GM15510 (cell line): ENCODE results near the gene KCNJ4.

Experiments used
- POLR2A ChIP-seq: IDR thresholded peaks from 3 replicates; pipeline ENCODE4 v1.6.1; 2011; ENCODE audit warnings: borderline replicate concordance; ENCODE audit not compliant: insufficient read length; ENCODE audit errors: extremely low read depth

The KCNJ4 gene

DNA sequence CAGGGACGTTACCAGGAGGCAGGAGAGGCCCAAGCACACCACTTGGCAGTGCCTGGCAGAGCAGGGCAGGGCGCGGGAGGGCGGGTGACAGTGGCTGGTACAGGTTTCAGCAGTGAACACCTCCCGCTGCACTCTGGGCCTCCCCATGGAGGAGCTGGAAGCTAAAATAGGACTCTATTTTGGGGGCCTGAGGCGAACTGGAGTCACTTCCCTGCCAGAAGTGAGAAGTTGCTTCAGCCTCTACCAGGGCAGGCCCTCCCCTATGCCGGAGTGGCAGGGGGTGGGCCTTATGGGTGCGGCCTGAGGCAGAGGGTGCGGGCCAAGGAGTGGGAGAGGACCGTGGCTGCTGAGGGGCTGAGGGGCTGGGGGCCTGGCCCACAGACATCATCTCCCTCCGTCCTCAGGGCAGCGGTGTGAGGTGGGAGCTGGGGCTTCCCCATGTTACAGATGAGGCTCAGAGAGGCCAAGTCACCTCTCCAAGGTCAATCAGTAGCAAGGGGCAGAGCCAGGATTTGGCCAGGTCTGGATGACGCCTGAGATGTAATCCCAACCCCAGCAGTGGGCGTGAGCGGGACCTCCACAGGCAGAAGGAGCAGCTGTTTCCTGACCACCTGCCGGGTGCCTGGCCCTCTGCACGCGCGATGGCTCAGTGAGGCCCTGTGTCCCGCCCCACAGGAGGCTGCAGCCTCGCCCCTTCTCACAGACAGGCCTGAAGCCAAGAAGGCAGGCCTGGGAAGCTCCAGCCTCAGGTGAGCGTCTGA, 39.3 kb downstream of the KCNJ4 start:
- TF ChIP-seq POLR2A, result no peak

DNA sequence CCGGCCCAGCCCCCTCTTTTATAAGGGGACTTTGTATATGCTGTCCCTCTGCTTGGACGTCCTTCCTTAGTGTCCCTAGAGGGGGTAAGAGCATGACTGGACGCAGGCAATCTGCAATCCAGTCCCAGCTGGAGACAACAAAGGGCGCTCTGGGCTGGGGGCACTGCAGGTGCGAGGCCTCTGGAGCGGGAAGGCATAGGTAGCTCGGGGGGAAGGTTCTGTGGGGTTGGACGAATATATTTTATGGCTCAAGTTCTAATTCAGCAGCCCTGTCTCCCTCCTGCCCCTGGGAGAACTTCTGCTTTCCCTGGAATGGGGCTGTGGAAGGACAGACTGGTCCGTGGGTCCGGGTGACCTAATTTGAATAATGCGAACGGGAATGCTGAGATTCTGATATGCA, 40.0 kb downstream of the KCNJ4 start:
- no peak for TF ChIP-seq POLR2A

DNA sequence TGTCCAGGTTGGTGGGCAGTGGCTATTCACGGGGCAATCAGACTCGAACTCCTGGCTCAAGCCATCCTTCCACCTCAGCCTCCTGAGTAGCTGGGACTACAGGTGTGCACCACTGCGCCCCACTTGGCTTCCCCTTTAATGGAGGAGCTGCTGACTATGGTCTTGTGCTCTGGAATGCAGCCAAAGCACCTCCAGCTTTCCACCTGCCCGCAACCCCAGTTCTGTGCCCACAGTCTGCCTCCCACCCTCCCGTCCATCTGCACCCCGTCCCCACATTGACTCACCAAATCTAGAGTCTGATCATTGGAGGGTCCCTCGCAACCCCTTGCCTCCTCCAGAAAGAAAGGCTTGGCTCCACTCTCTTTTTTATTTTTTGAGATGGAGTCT, 41.0 kb downstream of the KCNJ4 start:
- TF ChIP-seq POLR2A, result no peak

DNA sequence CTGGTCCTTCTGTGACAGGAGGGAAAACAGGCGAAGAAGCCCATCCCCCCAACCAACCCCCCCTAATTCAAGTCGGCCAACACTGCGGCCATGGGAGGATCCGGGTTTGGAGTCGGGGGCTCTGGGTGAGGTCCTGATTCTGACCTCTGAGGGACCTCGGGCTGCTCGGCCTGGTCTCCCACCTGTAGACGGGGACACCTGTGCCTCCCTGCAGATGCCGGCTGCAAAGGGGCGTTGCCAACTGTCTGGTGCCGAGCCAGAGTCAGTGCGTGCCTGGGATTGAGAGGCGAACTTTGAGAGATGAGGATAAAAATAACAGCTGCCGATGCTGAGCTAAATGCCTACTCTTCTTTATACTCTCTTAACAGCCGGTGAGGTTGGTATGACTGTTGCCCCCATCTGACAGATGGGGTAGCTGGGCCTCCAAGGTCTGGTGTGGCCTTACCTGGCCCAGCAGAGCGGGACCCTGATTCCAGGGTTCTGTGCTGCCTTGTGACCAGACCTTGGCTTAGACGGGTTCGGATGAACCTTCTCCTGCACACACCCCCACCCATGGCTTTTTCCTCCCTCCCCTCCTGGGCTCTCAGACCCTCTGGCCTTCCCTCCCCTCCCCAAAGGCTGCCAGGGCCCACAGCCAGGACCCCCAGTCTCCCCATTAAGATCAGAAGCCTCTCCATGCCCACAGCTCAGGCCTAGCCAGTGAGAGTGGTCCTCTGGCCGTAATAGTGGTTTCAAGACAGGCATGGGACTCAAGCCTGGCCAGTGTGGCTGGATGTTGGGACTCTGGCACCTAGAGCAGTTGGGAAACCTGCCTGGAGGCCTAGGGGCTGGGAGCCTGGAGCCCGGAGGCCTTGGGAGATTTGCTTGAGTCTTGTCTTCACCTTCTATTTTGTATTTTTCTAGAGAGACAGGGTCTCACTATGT, 41.7 kb downstream of the KCNJ4 start:
- TF ChIP-seq POLR2A, result no peak

DNA sequence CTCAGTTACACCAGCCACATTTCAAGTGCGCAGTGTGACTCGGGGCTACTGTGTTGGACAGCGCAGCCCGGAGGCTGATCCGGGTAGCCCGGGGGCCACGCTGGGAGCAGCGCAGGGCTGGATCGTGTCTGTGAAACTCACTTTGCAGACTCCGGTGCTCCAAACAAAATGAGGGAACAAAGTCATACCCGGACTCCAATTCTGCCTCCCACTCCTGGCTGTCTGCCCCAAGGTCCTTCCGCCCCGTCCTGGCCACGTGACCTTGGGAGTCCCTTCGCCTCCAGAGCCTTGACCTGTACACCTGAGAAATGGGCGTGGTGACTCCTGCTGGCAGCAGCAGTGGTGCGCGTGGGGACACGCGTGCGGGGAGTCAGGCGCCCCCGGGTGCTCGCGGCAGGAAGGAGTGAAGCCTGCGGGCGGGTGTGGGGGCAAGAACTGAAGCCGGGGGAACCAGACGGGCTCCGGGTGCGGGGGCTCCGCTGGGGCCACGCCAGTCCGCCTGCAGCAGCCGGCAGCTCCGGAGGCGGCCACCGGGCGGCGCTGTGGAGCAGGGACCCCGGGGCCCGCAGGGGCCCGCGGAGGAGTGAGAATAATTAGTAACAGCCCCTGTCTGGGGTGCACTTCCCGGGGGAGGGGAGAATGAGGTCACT, 42.4 kb downstream of the KCNJ4 start:
- TF ChIP-seq POLR2A, result no peak

DNA sequence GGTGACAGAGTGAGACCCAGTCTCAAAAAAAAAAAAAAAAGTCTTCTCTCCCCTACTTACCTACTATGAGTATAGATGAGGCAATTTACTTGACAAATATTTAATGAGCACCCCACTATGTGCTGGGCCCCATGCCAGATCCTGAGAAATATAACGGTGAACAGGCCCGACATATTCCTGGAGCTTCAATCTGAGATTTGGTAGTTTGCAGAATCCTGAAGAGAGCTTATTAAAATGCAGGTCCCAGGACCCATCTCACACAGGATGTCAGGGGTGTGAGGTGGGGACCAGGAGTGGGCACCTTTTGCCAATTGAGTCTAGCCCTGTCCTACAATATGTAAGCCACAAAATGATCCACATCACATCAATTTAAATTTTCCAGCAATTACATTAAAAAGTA, 44.0 kb downstream of the KCNJ4 start:
- no peak for TF ChIP-seq POLR2A

DNA sequence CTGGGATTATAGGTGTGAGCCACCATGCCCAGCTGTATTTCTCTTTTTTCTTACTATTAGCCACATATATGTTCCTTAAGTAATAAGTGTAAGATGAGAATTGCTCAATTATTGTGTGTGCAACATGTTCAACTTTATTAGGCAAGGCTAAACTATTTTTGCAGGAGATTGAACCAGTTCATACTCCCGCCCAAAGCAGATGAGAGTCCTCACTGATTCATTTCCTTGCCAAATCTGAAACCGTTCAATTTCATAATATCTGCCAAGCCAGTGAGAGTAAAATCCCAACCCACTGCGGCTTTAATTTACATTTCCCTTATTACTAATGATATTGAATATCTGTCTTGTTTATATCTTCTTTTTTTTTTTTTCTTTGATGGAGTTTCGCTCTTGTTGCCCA, 48.4 kb downstream of the KCNJ4 start:
- no peak for TF ChIP-seq POLR2A

DNA sequence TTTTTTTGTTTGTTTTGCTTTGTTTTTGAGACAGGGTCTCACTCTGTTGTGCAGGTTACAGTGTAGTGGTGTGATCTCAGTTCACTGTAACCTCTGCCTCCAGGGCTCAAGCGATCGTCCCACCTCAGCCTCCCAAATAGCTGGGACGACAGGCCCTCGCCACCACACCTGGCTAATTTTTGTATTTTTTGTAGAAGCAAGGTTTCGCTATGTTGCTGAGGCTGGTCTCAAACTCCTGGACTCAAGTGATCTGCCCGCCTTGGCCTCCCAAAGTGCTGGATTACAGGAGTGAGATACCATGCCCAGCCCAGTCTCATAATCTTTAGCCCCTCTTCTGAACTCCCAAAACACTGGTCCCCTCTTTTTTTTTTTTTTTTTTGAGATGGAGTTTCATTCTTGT, 50.6 kb downstream of the KCNJ4 start:
- TF ChIP-seq POLR2A, result no peak

DNA sequence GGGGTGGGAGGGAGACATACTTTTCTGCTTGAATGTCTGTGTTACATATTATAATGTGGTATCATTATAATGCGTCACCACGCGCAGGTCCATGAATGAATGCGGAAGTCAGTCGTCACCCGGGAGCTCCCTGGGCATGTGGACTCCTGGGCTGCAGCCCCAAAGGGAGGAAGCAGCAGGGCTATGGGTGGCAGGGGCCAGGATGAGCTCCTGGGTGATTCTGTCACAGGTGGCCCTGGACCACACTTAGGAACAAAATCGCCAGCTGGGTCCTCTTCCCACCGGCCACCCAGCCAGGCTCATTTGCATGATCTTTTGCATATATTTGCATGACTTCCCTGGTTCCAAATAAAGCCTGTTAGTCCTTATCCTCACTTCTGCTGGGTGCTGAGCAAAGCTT, 51.2 kb downstream of the KCNJ4 start:
- TF ChIP-seq POLR2A, result no peak

DNA sequence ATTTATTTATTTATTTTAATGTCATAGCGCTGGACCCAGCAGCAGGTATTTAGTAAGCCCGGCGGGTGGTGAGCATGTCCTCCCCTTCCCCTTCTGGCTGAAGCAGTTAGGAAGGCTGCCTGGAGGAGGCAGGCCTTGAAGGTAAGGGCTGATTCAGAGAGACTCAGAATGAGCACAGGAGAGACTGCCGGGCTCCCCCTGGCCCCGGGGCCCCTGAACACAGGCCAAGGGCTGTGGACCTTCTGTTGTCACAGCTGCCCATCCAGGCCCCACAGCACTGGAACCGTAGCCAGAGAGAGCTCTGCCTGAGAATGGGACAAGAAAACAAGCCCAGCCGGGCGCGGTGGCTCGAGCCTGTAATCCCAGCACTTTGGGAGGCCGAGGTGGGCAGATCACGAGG, 52.8 kb downstream of the KCNJ4 start:
- TF ChIP-seq POLR2A, result no peak

DNA sequence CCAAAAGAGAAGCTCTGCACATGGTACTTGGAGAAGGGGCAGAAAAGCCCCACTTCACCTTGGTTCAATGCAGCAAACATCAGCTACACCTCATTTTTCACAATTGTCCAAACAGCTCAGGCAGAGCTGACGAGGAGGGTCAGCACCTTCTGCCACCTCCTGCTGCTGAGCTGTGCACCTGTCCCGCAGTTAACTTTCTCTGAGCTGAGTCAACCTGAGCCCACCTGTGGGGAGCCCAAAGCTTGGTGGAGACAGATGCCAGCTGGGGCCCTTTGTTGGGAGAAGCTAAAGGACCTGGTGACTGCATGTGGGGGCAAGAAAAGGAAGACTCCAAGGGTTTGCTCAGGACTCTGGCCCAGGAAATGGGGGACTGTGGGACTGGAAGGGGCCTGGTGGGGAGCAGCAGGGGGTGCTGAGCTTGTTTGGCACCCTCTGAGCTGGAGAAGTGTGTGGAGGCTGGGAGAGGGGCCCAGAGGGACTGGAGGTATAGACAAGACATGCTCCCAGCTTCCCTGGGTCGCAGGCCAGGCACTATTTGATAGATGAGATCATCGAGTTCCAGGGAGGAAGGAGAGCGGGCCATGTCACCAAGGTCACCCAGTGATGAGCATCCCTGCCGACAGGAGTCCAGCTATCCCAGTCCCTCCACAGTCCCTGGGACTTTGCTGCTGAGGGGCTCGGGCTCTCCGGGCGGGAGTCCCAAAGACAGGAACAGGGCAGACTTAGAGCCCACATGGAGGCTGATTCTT, 53.5 kb downstream of the KCNJ4 start:
- TF ChIP-seq POLR2A, result no peak

DNA sequence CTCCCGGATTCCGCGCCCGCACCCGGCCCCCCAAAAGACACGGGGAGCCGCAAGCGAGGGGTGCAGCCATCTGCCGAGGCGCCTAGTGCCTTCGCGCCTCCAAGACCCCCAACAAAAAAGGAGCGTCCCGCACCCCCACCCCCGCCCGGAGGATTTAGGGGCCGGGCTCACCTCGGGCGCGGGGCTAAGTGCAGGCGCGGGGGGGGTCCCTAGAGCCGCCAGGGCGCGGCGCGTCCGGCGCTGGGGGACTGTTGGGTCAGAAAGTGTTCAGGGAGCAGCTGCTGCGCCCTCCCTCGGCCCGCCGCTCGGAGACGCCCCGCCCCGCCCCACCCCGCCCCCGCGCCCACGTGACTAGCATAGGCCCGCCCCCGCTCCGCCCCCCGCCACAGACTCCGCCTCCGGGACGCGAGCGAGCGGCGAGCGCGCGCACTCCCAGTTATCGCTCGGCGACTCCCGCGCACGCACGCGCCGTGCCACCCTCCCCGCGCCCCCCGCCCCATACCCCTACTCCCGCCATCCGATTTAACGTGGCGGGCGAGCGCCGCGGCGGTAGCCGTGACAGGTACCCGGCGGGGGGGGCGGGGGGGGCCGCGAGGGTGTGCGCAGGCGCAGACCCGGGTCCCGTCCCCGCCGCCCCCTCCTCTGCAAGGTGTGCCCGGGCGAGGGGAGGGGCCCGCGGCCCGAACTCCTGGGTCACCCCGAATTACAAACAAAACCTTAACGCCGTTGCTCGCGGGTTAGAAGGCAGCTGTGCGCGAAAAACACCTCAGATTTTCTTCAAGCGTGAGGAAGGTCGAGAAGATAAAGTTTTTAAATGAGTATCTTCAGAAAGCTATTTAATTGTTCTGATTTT, 56.2 kb downstream of the KCNJ4 start:
- peak; percentile 70 for TF ChIP-seq POLR2A

DNA sequence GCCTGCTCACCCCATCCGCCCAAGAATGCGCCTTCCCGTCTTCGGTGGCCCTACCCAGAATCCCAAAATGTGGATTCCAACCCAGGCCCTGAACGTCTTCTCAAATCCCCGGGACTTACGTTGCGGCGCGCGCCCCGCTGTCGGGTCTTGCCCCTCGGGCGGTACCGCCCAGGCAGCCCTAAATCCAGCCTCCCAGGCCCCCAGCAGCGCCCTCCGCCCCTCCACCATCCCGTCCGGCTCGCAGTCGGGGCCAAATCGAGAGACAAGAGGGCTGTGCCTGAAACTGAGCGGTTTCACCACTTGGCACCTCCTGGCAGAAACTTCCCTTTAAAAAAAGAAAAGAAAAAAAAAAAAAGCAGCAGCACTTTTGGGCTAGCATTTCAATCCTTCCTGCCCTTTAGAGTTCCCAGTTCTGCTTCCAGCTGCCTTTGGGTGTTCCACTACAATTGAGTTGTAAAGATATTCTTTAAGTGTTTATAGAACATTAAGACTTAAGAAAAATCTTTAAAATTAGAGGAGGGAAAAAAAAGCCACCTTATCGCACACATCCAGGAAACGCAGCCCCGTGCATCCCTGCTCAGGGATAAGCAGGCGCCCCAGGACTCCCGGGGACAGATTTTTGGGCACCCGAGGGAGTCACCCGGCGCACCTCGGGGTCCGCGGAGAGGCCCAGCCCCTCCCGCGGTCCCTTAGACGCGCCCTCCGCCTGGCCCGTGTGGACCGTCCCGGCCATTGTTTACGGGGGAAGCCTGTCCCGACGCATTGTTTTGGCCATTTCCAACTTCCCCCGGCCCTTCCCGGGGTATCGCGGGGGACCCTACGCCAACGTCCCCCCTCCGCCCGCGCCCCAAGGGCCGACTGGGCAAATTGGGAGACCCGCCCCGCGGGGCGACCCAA, 57.6 kb downstream of the KCNJ4 start:
- TF ChIP-seq POLR2A, result no peak
